ENCODE results near the gene EPHA5.

EPHA5 gene

GRCh38 chr4:65668201-65669089 is 1.8 kb downstream of the EPHA5 start:
- no peak overlapping the region for H3K27ac ChIP-seq

GRCh38 chr4:65667506-65668041 is 2.7 kb downstream of the EPHA5 start:
- H3K27ac ChIP-seq, result no peak overlapping the region
- TF ChIP-seq, protein P1, sequence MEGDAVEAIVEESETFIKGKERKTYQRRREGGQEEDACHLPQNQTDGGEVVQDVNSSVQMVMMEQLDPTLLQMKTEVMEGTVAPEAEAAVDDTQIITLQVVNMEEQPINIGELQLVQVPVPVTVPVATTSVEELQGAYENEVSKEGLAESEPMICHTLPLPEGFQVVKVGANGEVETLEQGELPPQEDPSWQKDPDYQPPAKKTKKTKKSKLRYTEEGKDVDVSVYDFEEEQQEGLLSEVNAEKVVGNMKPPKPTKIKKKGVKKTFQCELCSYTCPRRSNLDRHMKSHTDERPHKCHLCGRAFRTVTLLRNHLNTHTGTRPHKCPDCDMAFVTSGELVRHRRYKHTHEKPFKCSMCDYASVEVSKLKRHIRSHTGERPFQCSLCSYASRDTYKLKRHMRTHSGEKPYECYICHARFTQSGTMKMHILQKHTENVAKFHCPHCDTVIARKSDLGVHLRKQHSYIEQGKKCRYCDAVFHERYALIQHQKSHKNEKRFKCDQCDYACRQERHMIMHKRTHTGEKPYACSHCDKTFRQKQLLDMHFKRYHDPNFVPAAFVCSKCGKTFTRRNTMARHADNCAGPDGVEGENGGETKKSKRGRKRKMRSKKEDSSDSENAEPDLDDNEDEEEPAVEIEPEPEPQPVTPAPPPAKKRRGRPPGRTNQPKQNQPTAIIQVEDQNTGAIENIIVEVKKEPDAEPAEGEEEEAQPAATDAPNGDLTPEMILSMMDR (conservative IDR thresholded peaks at IDR 0.05), result no peak

More at GRCh38 chr4:65668201-65669089, 1.8 kb downstream of the EPHA5 start:
- TF ChIP-seq, protein P1 (conservative IDR thresholded peaks at IDR 0.05), result no peak

- TF ChIP-seq, protein P1 (conservative IDR thresholded peaks at IDR 0.05), result no peak
- no peak overlapping the region for H3K27ac ChIP-seq
These were observed 4.3 kb downstream of the EPHA5 start for GRCh38 chr4:65665771-65666523.

GRCh38 chr4:65661471-65661870 is 8.8 kb downstream of the EPHA5 start:
- TF ChIP-seq, protein P1 (conservative IDR thresholded peaks at IDR 0.05), result no peak
- H3K27ac ChIP-seq, result peak overlapping the region; percentile 57

DNA sequence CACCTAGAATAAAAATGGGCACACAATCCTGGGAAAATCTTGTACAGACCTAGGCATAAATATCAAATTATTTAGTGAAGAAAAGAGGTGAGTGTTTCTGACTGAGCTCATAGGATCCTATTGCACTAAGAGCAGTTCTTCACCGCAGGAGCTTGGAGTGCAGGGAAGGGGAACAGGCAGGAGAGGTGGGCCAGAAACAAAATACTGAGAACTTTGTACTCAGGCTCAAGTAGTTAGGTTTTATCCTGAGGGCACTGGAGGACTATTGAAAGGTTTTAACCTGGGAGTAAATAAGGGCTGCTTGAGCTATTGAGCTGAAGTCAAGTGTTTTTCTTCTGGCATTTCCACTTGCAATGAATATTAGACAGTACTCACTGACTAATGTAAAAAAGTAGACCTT is 12.2 kb downstream of the EPHA5 start:
- TF ChIP-seq, protein P1 (conservative IDR thresholded peaks at IDR 0.05), result no peak
- H3K27ac ChIP-seq, result no peak overlapping the region

DNA sequence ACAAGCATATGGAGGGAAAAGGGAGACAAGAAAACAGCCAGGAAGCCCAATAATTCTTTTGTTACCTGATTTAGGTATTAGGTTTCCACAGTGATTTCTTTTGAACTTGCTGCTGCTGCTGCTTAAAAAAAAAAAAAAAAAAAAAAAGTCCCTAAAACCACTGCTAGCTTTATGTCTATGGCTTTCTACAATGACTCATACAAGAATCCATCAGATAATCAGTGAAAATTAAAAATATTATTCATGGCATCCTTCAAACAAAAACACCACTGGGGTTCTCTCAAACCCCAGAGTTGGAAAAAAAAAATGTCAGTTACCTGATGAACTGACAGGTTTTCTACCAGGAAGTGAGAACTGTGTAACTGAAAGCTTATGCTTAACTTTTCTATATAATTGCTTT is 14.3 kb downstream of the EPHA5 start:
- TF ChIP-seq, protein P1 (conservative IDR thresholded peaks at IDR 0.05), result no peak
- no peak overlapping the region for H3K27ac ChIP-seq

- TF ChIP-seq, protein P1 (conservative IDR thresholded peaks at IDR 0.05), result no peak
These were observed 15.3 kb downstream of the EPHA5 start for GRCh38 chr4:65654976-65655375.

More at GRCh38 chr4:65654976-65655375, 15.3 kb downstream of the EPHA5 start:
- H3K27ac ChIP-seq, result no peak overlapping the region
